Parathyroid adenoma (tissue), 2 donors: ENCODE measurements around the gene TTC28.
"Not testable (repeated sequence)": the region's sequence is repeated elsewhere in the genome, so short reads cannot be mapped to it uniquely, and the experiment has no call there.

ENCODE experiments used
- H2AFZ ChIP-seq: fragments of 300-600 bp; sonication (generic); one replicate; pipeline ENCODE4 v1.7.0; 2017; ENCODE audit warnings: antibody characterized with exemption, mild to moderate bottlenecking
- H3K27ac ChIP-seq: fragments of 300-600 bp; sonication (generic); one replicate; pipeline ENCODE4 v1.7.0; 2017
- H3K27me3 ChIP-seq: fragments of 300-600 bp; sonication (generic); one replicate; pipeline ENCODE4 v1.7.0; 2017; ENCODE audit warnings: low read length; ENCODE audit not compliant: control insufficient read depth, insufficient read depth
- H3K36me3 ChIP-seq: fragments of 300-600 bp; sonication (generic); one replicate; pipeline ENCODE4 v1.7.0; 2017; ENCODE audit warnings: low read length; ENCODE audit not compliant: control insufficient read depth, insufficient read depth
- H3K4me1 ChIP-seq: fragments of 300-600 bp; sonication (generic); one replicate; pipeline ENCODE4 v1.7.0; 2017; ENCODE audit warnings: control low read depth
- H3K4me2 ChIP-seq: fragments of 300-600 bp; sonication (generic); one replicate; pipeline ENCODE4 v1.7.0; 2017; ENCODE audit warnings: low read length
- H3K4me3 ChIP-seq: fragments of 300-600 bp; sonication (generic); one replicate; pipeline ENCODE4 v1.7.0; 2017; ENCODE audit warnings: low read depth, low read length
- H3K79me2 ChIP-seq: fragments of 300-600 bp; sonication (generic); one replicate; pipeline ENCODE4 v1.7.0; 2017; ENCODE audit warnings: control low read depth
- H3K9ac ChIP-seq: fragments of 300-600 bp; sonication (generic); one replicate; pipeline ENCODE4 v1.7.0; 2017; ENCODE audit warnings: mild to moderate bottlenecking
- H3K9me3 ChIP-seq: fragments of 300-600 bp; sonication (generic); one replicate; pipeline ENCODE4 v1.7.0; 2017; ENCODE audit warnings: low read length; ENCODE audit not compliant: control insufficient read depth
- CTCF ChIP-seq: fragments of 300-600 bp; sonication (generic); IDR thresholded peaks from one replicate; pipeline ENCODE4 v1.7.0; 2017; ENCODE audit warnings: antibody characterized with exemption, mild to moderate bottlenecking
- donor health status: primary hyperparathyroidism.

TTC28 gene

GRCh38 chr22:28670161-28670560, 9.5 kb downstream of the TTC28 start:
- H3K36me3 ChIP-seq: no peaks in the 10 kb centered on the region
- no peak overlapping the region for H3K27ac ChIP-seq
- H3K9ac ChIP-seq: no peak overlapping the region
- no peak overlapping the region for H3K4me2 ChIP-seq
- no peaks in the 10 kb centered on the region for H3K27me3 ChIP-seq
- no peak overlapping the region for H2AFZ ChIP-seq
- H3K4me3 ChIP-seq: no peak overlapping the region
- no peaks in the 10 kb centered on the region for H3K4me1 ChIP-seq
- no peak for TF ChIP-seq CTCF
- H3K9me3 ChIP-seq: no peaks in the 10 kb centered on the region
- H3K79me2 ChIP-seq: no peaks in the 10 kb centered on the region

- no peaks in the 10 kb centered on the region for H3K79me2 ChIP-seq
- no peak overlapping the region for H3K4me3 ChIP-seq
- H3K4me2 ChIP-seq: no peak overlapping the region
- H3K36me3 ChIP-seq: no peaks in the 10 kb centered on the region
- no peak overlapping the region for H3K27ac ChIP-seq
- no peaks in the 10 kb centered on the region for H3K9me3 ChIP-seq
- no peaks in the 10 kb centered on the region for H3K4me1 ChIP-seq
- H2AFZ ChIP-seq: no peak overlapping the region
- H3K9ac ChIP-seq: no peak overlapping the region
- no peaks in the 10 kb centered on the region for H3K27me3 ChIP-seq
- no peak for TF ChIP-seq CTCF
Measured at GRCh38 chr22:28669387-28669786, 10.3 kb downstream of the TTC28 start.

GRCh38 chr22:28663569-28663942, 16.1 kb downstream of the TTC28 start:
- H3K27ac ChIP-seq, H3K4me2 ChIP-seq, H3K36me3 ChIP-seq, H3K4me1 ChIP-seq, H3K9me3 ChIP-seq, H3K79me2 ChIP-seq, H3K4me3 ChIP-seq, H3K9ac ChIP-seq, H3K27me3 ChIP-seq, H2AFZ ChIP-seq: not testable (repeated sequence)

GRCh38 chr22:28658448-28658847, 21.2 kb downstream of the TTC28 start:
- TF ChIP-seq CTCF: no peak
- Histone ChIP-seq H2AFZ (no peak overlapping the region), H3K4me1 (no peaks in the 10 kb centered on the region), H3K36me3 (no peaks in the 10 kb centered on the region), H3K79me2 (no peaks in the 10 kb centered on the region), H3K27me3 (no peaks in the 10 kb centered on the region), H3K4me2 (no peak overlapping the region), H3K9ac (no peak overlapping the region), H3K9me3 (no peaks in the 10 kb centered on the region), H3K27ac (no peak overlapping the region), H3K4me3 (no peak overlapping the region)

- H3K4me3 ChIP-seq: no peak overlapping the region
- no peak overlapping the region for H3K4me2 ChIP-seq
Measured at GRCh38 chr22:28656181-28656580, 23.5 kb downstream of the TTC28 start.

More at GRCh38 chr22:28656181-28656580, 23.5 kb downstream of the TTC28 start:
- Histone ChIP-seq H2AFZ (no peak overlapping the region), H3K36me3 (no peaks in the 10 kb centered on the region), H3K9ac (no peak overlapping the region), H3K9me3 (no peaks in the 10 kb centered on the region), H3K27ac (no peak overlapping the region), H3K4me1 (no peaks in the 10 kb centered on the region), H3K79me2 (no peaks in the 10 kb centered on the region), H3K27me3 (no peaks in the 10 kb centered on the region)
- no peak for TF ChIP-seq CTCF
